Endothelial cell of umbilical vein (primary cell): Measurements from ENCODE around the gene NSUN7. TPM values are rescaled to one million over a fixed set of nuclear protein-coding genes. Genes with fewer than 3 reads are reported as not detected.

Experiments used
- BruUV-seq: library from RNA; stranded (reverse); fragments of 400-500 nt; replicated peaks from 2 replicates; lab custom pipeline; 2021; lab: Mats Ljungman, UMichigan
- CTCF ChIA-PET: fragments of 300-600, 350-600 bp; sonication (Branson Sonifier 250); formaldehyde crosslinking; loops from one replicate; lab custom pipeline; 2021; ENCODE audit warnings: antibody characterized with exemption, inconsistent platforms; lab: Charles Lee
- POLR2A ChIA-PET: fragments of 300-600, 350-600 bp; sonication (Branson Sonifier 250); formaldehyde crosslinking; loops from one replicate; lab custom pipeline; 2021; ENCODE audit warnings: antibody characterized with exemption, inconsistent platforms; lab: Charles Lee
- DNase-seq: peaks from one replicate; pipeline ENCODE4 v3.0.0-alpha.2; 2011; ENCODE audit warnings: low read depth, low spot score
- FAIRE-seq: peaks from 2 replicates; lab custom pipeline; 2011; peaks lifted over from hg19 to GRCh38; lab: Jason Lieb, UNC
- H2AFZ ChIP-seq: 2 replicates; pipeline ENCODE4 v1.6.0; 2012; ENCODE audit warnings: low read depth, low read length, control low read depth, inconsistent platforms
- H3K27ac ChIP-seq: 2 replicates; pipeline ENCODE4 v1.5.1; 2011; ENCODE audit warnings: low read depth, mild to moderate bottlenecking, control low read depth, low read length, moderate library complexity; ENCODE audit not compliant: insufficient read depth
- H3K27me3 ChIP-seq, 2 experiments: 2 replicates each; pipeline versions ENCODE4 v1.6.0 to v1.6.1; 2011; ENCODE audit warnings: low read length in 2 of 2, mixed read lengths in 1 of 2; ENCODE audit not compliant: control insufficient read depth in 2 of 2, insufficient read depth in 2 of 2
- H3K36me3 ChIP-seq, 2 experiments: 2 replicates in 1 of 2; 3 replicates in 1 of 2; pipeline ENCODE4 v1.5.1; 2011; ENCODE audit warnings: low read length in 2 of 2, mild to moderate bottlenecking in 1 of 2, moderate library complexity in 1 of 2; ENCODE audit not compliant: control insufficient read depth in 2 of 2, insufficient read depth in 2 of 2; ENCODE audit errors: extremely low read depth in 1 of 2
- H3K4me1 ChIP-seq: 3 replicates; pipeline ENCODE4 v1.5.1; 2011; ENCODE audit warnings: mild to moderate bottlenecking, low read length; ENCODE audit not compliant: control insufficient read depth, insufficient read depth; ENCODE audit errors: extremely low read depth
- H3K4me2 ChIP-seq: 2 replicates; pipeline ENCODE4 v1.6.1; 2011; ENCODE audit warnings: low read length, control low read depth, mixed read lengths; ENCODE audit not compliant: insufficient read depth
- H3K4me3 ChIP-seq, 3 experiments: fragments of 200-600 bp in 1 of 3; sonication (generic), shearing (Covaris generic) in 1 of 3; replicated peaks in 1 of 3; 2 replicates each; pipeline ENCODE4 v1.5.1; 2011 to 2016; ENCODE audit warnings: control low read depth in 3 of 3, low read length in 3 of 3, mild to moderate bottlenecking in 2 of 3, inconsistent platforms in 1 of 3, low read depth in 1 of 3, moderate library complexity in 1 of 3; ENCODE audit not compliant: insufficient read depth in 1 of 3
- H3K79me2 ChIP-seq: 2 replicates; pipeline ENCODE4 v1.6.0; 2012; ENCODE audit warnings: low read length, inconsistent platforms; ENCODE audit not compliant: control insufficient read depth, insufficient read depth
- H3K9ac ChIP-seq: replicated peaks from 2 replicates; pipeline ENCODE3; 2011; ENCODE audit warnings: low read length, control low read depth; ENCODE audit not compliant: insufficient read depth; ENCODE audit errors: extremely low read depth
- H3K9me1 ChIP-seq: replicated peaks from 3 replicates; pipeline ENCODE4 v1.6.0; 2011; ENCODE audit warnings: mild to moderate bottlenecking, low read length; ENCODE audit not compliant: control insufficient read depth, insufficient read depth; ENCODE audit errors: extremely low read depth
- H3K9me3 ChIP-seq: replicated peaks from 2 replicates; pipeline ENCODE4 v1.5.1; 2012; ENCODE audit warnings: low read length, inconsistent platforms; ENCODE audit not compliant: control insufficient read depth, insufficient read depth
- H4K20me1 ChIP-seq: replicated peaks from 2 replicates; pipeline ENCODE3; 2011; ENCODE audit warnings: mild to moderate bottlenecking, low read length; ENCODE audit not compliant: control insufficient read depth, insufficient read depth; ENCODE audit errors: extremely low read depth
- EZH2 ChIP-seq: IDR thresholded peaks from 2 replicates; pipeline ENCODE4 v1.6.1; 2012; ENCODE audit warnings: borderline replicate concordance, low read depth, mild to moderate bottlenecking, moderate library complexity, low read length, inconsistent platforms; ENCODE audit not compliant: severe bottlenecking
- FOS ChIP-seq: IDR thresholded peaks from 2 replicates; pipeline ENCODE4 v1.6.1; 2011; ENCODE audit warnings: mild to moderate bottlenecking, low read length, moderate library complexity, borderline replicate concordance; ENCODE audit not compliant: insufficient read depth
- GATA2 ChIP-seq: IDR thresholded peaks from 2 replicates; pipeline ENCODE4 v1.7.0; 2011; ENCODE audit warnings: low read depth, mild to moderate bottlenecking, moderate library complexity, mixed read lengths, low read length; ENCODE audit not compliant: insufficient read length, insufficient read depth
- JUN ChIP-seq: IDR thresholded peaks from 2 replicates; pipeline ENCODE4 v1.6.1; 2011; ENCODE audit warnings: borderline replicate concordance, low read depth; ENCODE audit not compliant: insufficient read length, insufficient read depth
- MYC ChIP-seq: IDR thresholded peaks from one replicate; pipeline ENCODE4 v1.6.1; 2011; ENCODE audit warnings: mild to moderate bottlenecking, low read depth, low read length
- POLR2A ChIP-seq: IDR thresholded peaks from 2 replicates; pipeline ENCODE4 v1.6.1; 2012; ENCODE audit warnings: low read depth, mild to moderate bottlenecking, control low read depth, low read length
- POLR2AphosphoS5 ChIP-seq: IDR thresholded peaks from 2 replicates; pipeline ENCODE4 v1.6.1; 2012; ENCODE audit warnings: low read depth, mild to moderate bottlenecking, control low read depth, low read length, moderate library complexity; ENCODE audit not compliant: insufficient read depth
- dilution Hi-C: fragments of 300-500 bp; cut with MboI; formaldehyde crosslinking; loops from one replicate; pipeline ENCODE4 v1.15.0; 2019; ENCODE audit warnings: low sequenced_read_pairs; ENCODE audit not compliant: extremely low pct_ligation_motif_present
- intact Hi-C: fragments of 100-400 bp; cut with micrococcal nuclease; formaldehyde crosslinking; loops from one replicate; pipeline ENCODE4 v1.10.0; 2022
- polyA plus RNA-seq, 4 experiments: library from polyadenylated mRNA; depleted of rRNA in 3 of 4; stranded (reverse) in 3 of 4; unstranded in 1 of 4; fragments of >200 nt; gene quantifications; 2 replicates each; pipeline versions ENCODE4 v1.2.1 to v1.2.3, GENCODE V29; 2011 to 2012; ENCODE audit warnings: missing spikeins in 1 of 4
- total RNA-seq: library from RNA; stranded (reverse); gene quantifications from 2 replicates; pipeline ENCODE4 v1.2.3, GENCODE V29; 2021
- TF ChIP-seq, protein P1 (sequence below): IDR thresholded peaks from 2 replicates; pipeline ENCODE4 v1.6.1; 2011; ENCODE audit not compliant: insufficient read depth, insufficient read length
- TF ChIP-seq, protein P2 (sequence below), 2 donors: IDR thresholded peaks; 1 replicate in 1 of 2; 2 replicates in 1 of 2; pipeline ENCODE4 v1.5.1; 2011; ENCODE audit warnings: low read length in 2 of 2, mild to moderate bottlenecking in 2 of 2, moderate library complexity in 2 of 2, control low read depth in 1 of 2, inconsistent platforms in 1 of 2, low read depth in 1 of 2; ENCODE audit not compliant: insufficient read depth in 1 of 2; ENCODE audit errors: extremely low read depth in 1 of 2

Gene NSUN7
- total and polyA plus RNA-seq, 2 donors (not counting 3 experiments of a cell fraction or from before 2014, with no cell fraction given) = 0.03 to 0.20 TPM

DNA sequence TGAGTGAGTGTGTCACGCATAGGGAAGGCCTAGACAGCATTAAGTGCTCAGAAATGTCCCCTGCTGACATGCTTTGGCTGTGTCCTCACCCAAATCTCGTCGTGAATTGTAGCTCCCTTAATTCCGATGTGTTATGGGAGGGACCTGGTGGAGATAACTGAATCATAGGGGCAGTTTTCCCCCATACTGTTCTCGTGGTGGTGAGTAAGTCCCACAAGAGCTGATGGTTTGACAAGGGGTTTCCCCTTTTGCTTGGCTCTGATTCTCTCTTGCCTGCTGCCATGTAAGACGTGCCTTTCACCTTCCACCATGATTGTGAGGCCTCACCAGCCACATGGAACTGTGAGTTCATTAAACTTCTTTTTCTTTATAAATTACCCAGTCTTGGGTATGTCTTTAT, 78.0 kb downstream of the NSUN7 start:
- no peak for TF ChIP-seq MYC
- TF ChIP-seq FOS = no peak
- no peak for TF ChIP-seq JUN
- TF ChIP-seq POLR2AphosphoS5 = no peak
- no peak for TF ChIP-seq EZH2
- no peak for TF ChIP-seq POLR2A
- TF ChIP-seq, protein P1, sequence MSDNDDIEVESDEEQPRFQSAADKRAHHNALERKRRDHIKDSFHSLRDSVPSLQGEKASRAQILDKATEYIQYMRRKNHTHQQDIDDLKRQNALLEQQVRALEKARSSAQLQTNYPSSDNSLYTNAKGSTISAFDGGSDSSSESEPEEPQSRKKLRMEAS = no peak
- TF ChIP-seq, protein P2, sequence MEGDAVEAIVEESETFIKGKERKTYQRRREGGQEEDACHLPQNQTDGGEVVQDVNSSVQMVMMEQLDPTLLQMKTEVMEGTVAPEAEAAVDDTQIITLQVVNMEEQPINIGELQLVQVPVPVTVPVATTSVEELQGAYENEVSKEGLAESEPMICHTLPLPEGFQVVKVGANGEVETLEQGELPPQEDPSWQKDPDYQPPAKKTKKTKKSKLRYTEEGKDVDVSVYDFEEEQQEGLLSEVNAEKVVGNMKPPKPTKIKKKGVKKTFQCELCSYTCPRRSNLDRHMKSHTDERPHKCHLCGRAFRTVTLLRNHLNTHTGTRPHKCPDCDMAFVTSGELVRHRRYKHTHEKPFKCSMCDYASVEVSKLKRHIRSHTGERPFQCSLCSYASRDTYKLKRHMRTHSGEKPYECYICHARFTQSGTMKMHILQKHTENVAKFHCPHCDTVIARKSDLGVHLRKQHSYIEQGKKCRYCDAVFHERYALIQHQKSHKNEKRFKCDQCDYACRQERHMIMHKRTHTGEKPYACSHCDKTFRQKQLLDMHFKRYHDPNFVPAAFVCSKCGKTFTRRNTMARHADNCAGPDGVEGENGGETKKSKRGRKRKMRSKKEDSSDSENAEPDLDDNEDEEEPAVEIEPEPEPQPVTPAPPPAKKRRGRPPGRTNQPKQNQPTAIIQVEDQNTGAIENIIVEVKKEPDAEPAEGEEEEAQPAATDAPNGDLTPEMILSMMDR (IDR thresholded peaks at IDR 0.05; ENCODE audit: extremely low read depth in 1 of 2, insufficient read depth in 1 of 2, low read depth in 1 of 2, low read length in 2 of 2) = no peak
- no peak for TF ChIP-seq GATA2
- no peak overlapping the region for H3K4me3 ChIP-seq
- DNase-seq = no peak
- intact Hi-C loops = no loop called here
- no peak overlapping the region for H3K4me2 ChIP-seq
- ChIA-PET POLR2A (no interaction called here), CTCF (interaction anchor here (1.1 kb wide), 1 partner anchor 13 kb away, joined by 3 read pairs; no protein-coding TSS in a partner anchor)
- dilution Hi-C loops = no loop called here
- BruUV-seq = no TSS peak
- H3K27me3 ChIP-seq = no peaks in the 10 kb centered on the region
- no peak overlapping the region for H2AFZ ChIP-seq
- peaks cover 18 to 30% of the 10 kb centered on the region in 2 experiments for H3K36me3 ChIP-seq
- no peak overlapping the region for H3K27ac ChIP-seq
- no peaks in the 10 kb centered on the region for H3K79me2 ChIP-seq
- H3K9ac ChIP-seq = no peak overlapping the region
- H3K9me3 ChIP-seq = no peaks in the 10 kb centered on the region
- no peaks in the 10 kb centered on the region for H4K20me1 ChIP-seq
- no peaks in the 10 kb centered on the region for H3K9me1 ChIP-seq
- FAIRE-seq = no peak
- no peaks in the 10 kb centered on the region for H3K4me1 ChIP-seq
